ENCODE results near the gene SH3RF1. TPM values are rescaled to one million over a fixed set of nuclear protein-coding genes. Genes with fewer than 3 reads are reported as not detected.
A peak's percentile ranks its signal among the peaks of the same experiment; 100 is the strongest.

Gene SH3RF1
- total and polyA plus RNA-seq, 10 of the 15 experiments (the other 5 are each of a cell fraction or from before 2014, with no cell fraction given): 4.5 to 22.5 (median 10.4) TPM

DNA sequence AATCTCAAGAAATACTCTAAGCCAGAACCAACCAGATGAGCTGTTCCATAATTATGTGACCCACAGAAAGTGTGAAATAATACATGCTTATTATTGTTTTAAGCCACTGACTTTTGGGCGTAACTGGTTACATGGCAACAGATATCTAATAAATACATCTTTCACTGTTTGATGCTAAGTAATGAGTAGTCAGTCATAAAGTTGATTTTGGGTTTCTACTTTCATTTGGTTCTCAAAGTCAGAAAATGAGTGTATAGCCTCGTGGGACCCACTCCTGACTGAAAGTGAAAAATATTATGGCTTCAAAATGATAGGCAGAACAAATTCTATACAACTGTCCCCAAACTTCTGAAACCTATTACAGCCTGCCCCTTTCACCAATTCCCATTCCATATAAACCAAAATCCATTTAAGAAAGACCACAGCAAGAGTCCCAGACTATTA is 172.7 kb downstream of the SH3RF1 start:
- POLR2A ChIA-PET: interaction anchor here (0.6 to 1.9 kb wide), 6 partner anchors 10 to 339 kb away, joined by 3 to 5 read pairs (median 4); no protein-coding TSS in a partner anchor
- ATAC-seq: peak; percentile 76
- TF ChIP-seq GABPA (IDR thresholded peaks at IDR 0.05; ENCODE audit: low read depth): 0 out of 2 replicates have a peak, but pooled peaks have one; percentile 51
- no peak for TF ChIP-seq SIN3A (IDR thresholded peaks at IDR 0.05; ENCODE audit: low read depth, low read length)
- TF ChIP-seq CBX5 (IDR thresholded peaks at IDR 0.05; ENCODE audit: low read depth): 0 out of 2 replicates have a peak, but pooled peaks have one; percentile 40
- TF ChIP-seq TARDBP (IDR thresholded peaks at IDR 0.05; ENCODE audit: borderline replicate concordance): no peak
- peak; percentile 43; the same call in 1 of the 2 replicates for TF ChIP-seq TBL1XR1 (IDR thresholded peaks at IDR 0.05; ENCODE audit: low read depth, low read length)
- no peak for TF ChIP-seq CHD2 (IDR thresholded peaks at IDR 0.05; ENCODE audit: borderline replicate concordance, low read depth, low read length)
- no peak for TF ChIP-seq ZBTB4 (CRISPR knock-in tag; IDR thresholded peaks at IDR 0.05)
- TF ChIP-seq RCOR1 (conservative IDR thresholded peaks at IDR 0.05; ENCODE audit: low read depth, low read length): no peak
- TF ChIP-seq, protein P1, sequence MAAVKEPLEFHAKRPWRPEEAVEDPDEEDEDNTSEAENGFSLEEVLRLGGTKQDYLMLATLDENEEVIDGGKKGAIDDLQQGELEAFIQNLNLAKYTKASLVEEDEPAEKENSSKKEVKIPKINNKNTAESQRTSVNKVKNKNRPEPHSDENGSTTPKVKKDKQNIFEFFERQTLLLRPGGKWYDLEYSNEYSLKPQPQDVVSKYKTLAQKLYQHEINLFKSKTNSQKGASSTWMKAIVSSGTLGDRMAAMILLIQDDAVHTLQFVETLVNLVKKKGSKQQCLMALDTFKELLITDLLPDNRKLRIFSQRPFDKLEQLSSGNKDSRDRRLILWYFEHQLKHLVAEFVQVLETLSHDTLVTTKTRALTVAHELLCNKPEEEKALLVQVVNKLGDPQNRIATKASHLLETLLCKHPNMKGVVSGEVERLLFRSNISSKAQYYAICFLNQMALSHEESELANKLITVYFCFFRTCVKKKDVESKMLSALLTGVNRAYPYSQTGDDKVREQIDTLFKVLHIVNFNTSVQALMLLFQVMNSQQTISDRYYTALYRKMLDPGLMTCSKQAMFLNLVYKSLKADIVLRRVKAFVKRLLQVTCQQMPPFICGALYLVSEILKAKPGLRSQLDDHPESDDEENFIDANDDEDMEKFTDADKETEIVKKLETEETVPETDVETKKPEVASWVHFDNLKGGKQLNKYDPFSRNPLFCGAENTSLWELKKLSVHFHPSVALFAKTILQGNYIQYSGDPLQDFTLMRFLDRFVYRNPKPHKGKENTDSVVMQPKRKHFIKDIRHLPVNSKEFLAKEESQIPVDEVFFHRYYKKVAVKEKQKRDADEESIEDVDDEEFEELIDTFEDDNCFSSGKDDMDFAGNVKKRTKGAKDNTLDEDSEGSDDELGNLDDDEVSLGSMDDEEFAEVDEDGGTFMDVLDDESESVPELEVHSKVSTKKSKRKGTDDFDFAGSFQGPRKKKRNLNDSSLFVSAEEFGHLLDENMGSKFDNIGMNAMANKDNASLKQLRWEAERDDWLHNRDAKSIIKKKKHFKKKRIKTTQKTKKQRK (IDR thresholded peaks at IDR 0.05; ENCODE audit: low read depth, low read length): no peak
- TF ChIP-seq, protein P2, sequence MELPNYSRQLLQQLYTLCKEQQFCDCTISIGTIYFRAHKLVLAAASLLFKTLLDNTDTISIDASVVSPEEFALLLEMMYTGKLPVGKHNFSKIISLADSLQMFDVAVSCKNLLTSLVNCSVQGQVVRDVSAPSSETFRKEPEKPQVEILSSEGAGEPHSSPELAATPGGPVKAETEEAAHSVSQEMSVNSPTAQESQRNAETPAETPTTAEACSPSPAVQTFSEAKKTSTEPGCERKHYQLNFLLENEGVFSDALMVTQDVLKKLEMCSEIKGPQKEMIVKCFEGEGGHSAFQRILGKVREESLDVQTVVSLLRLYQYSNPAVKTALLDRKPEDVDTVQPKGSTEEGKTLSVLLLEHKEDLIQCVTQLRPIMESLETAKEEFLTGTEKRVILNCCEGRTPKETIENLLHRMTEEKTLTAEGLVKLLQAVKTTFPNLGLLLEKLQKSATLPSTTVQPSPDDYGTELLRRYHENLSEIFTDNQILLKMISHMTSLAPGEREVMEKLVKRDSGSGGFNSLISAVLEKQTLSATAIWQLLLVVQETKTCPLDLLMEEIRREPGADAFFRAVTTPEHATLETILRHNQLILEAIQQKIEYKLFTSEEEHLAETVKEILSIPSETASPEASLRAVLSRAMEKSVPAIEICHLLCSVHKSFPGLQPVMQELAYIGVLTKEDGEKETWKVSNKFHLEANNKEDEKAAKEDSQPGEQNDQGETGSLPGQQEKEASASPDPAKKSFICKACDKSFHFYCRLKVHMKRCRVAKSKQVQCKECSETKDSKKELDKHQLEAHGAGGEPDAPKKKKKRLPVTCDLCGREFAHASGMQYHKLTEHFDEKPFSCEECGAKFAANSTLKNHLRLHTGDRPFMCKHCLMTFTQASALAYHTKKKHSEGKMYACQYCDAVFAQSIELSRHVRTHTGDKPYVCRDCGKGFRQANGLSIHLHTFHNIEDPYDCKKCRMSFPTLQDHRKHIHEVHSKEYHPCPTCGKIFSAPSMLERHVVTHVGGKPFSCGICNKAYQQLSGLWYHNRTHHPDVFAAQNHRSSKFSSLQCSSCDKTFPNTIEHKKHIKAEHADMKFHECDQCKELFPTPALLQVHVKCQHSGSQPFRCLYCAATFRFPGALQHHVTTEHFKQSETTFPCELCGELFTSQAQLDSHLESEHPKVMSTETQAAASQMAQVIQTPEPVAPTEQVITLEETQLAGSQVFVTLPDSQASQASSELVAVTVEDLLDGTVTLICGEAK (IDR thresholded peaks at IDR 0.05; ENCODE audit: borderline replicate concordance): no peak
- no peak for TF ChIP-seq ATF7 (IDR thresholded peaks at IDR 0.05; ENCODE audit: low read depth)
- peak; percentile 78 for TF ChIP-seq IRF4 (IDR thresholded peaks at IDR 0.05; ENCODE audit: low read depth, low read length)
- TF ChIP-seq HDGF (IDR thresholded peaks at IDR 0.05): no peak
- no peak for TF ChIP-seq HDAC2 (IDR thresholded peaks at IDR 0.05)

More for the DNA sequence above, 172.7 kb downstream of the SH3RF1 start:
- H3K9me3 ChIP-seq (replicated peaks; ENCODE audit: control insufficient read depth, insufficient read depth, low read length): peaks cover 3% of the 10 kb centered on the region; the same call in 1 of the 3 replicates
- no peaks in the 10 kb centered on the region for H4K20me1 ChIP-seq (ENCODE audit: control insufficient read depth, insufficient read depth)
- BruUV-seq (replicated peaks): no TSS peak
- no peak overlapping the region for H3K9ac ChIP-seq (ENCODE audit: control insufficient read depth, insufficient read depth, low read length)
- H3K79me2 ChIP-seq (ENCODE audit: control insufficient read depth, insufficient read depth, low read length): no peaks in the 10 kb centered on the region
- no peak overlapping the region for H2AFZ ChIP-seq (ENCODE audit: control insufficient read depth, low read depth, low read length)
- peak overlapping the region; percentile 58 for H3K4me2 ChIP-seq (ENCODE audit: control insufficient read depth, insufficient read depth)
- RAD21 ChIA-PET (ENCODE audit: unreplicated experiment): interaction anchor here (1.1 to 3.0 kb wide), 12 partner anchors 18 to 469 kb away, joined by 3 to 16 read pairs (median 4); partner anchors contain the start of gene CBR4
- no peak overlapping the region for H3K4me3 ChIP-seq
- no peak for FAIRE-seq
- intact Hi-C loops (cut with micrococcal nuclease; ENCODE audit: unreplicated experiment): loop anchor here (5.0 kb wide), 1 partner anchor 304 kb away; no protein-coding TSS in a partner anchor
- DNase-seq (ENCODE audit: low read depth, low spot score): peak; percentile 43
- H3K4me1 ChIP-seq (ENCODE audit: control insufficient read depth, insufficient read depth, low read length): peaks cover 38% of the 10 kb centered on the region
- SMC1A ChIA-PET (ENCODE audit: uncharacterized antibody, unreplicated experiment): interaction anchor here (0.9 to 2.1 kb wide), 12 partner anchors 11 to 387 kb away, joined by 3 to 9 read pairs (median 4); no protein-coding TSS in a partner anchor
- H3K36me3 ChIP-seq (ENCODE audit: control insufficient read depth in 2 of 2, insufficient read depth in 2 of 2, low read length in 1 of 2): peaks cover 0 to 3% of the 10 kb centered on the region in 2 experiments; a peak in 1 of 4 replicates
- peak overlapping the region; percentile 70 for H3K27ac ChIP-seq (ENCODE audit: control insufficient read depth, insufficient read depth)
- in situ Hi-C loops (cut with MboI): no loop called here
- CTCF ChIA-PET: interaction anchor here (0.8 to 1.1 kb wide), 3 partner anchors 10 to 468 kb away, joined by 3 read pairs; no protein-coding TSS in a partner anchor
- 0% methylated on average over 2 of the region's 2 CpGs for WGBS (ENCODE audit: insufficient coverage, insufficient replicate concordance, low lambda C conversion rate, missing lambda C conversion rate)
- no peaks in the 10 kb centered on the region for H3K27me3 ChIP-seq (replicated peaks in 1 of 2; ENCODE audit: control insufficient read depth in 2 of 2, insufficient read depth in 2 of 2, low read length in 1 of 2)

Measured in GM12878 (cell line).